Fibroblast of peridontal ligament (primary cell): Measurements from ENCODE around the gene ALDOA.

Source experiments
- DNase-seq: peaks from one replicate; pipeline ENCODE4 v3.0.0-alpha.2; 2010; ENCODE audit errors: extremely low read depth

ALDOA gene

DNA sequence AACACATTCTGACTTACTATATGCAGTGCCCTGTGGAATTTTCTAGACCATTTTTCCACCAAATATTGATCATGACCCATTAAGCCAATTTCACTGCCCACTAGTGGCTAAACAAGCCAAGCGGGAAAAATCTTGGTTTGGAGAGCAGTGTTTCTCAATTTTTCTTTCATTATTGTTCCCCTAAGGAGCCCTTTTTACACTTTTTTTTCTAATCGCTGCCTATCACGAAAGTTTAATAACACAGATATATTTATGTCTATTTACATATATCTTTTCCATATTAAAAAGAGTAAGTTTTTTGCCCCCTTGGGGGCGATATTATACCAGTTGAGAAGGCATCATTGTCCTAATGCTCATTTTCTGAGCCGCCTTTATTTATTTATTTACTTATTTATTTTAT is 23.7 kb upstream of the ALDOA start:
- peak; percentile 67 for DNase-seq

- no peak for DNase-seq
Observed at GRCh38 chr16:30046178-30046577, 19.4 kb upstream of the ALDOA start.

GRCh38 chr16:30046588-30046987 is 19.0 kb upstream of the ALDOA start:
- no peak for DNase-seq

DNA sequence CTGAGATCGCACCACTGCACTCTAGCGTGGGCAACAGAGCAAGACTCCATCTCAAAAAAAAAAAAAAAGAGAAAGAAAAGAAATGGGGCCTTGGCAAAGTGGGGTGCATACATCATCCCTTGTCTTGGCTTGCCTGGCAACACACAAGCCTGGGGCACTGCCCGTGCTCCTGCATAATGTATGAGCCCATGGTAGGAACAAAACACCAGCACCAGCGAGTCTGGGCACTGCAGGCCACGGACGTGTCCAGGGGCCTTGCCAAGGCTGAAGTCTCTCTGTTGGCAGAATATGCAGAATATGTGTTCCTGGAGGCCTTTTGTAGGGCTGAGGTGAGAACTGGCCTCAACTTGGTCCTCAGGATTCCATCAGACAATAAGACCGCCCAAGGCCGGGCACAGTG is 15.7 kb upstream of the ALDOA start:
- no peak for DNase-seq

DNA sequence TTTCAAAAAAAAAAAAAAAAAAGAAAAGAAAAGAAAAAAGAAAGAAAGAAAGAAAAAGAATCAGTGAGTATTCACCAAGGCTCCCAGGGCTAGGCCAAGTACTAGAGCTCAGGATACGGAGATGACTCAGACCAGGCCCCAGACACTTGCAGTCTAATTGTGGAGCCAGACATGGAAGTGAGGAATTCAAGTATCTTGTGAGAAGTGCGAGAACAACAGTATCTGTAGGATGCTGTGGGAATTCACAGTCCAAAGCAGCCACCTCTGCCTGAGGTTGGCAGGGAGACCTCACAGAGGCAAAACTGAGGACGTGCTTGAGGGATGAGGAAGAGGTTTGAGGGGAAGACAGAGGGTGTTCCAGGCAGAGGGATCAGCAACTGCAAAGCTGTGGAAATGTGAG is 14.0 kb upstream of the ALDOA start:
- DNase-seq, result peak; percentile 37

DNA sequence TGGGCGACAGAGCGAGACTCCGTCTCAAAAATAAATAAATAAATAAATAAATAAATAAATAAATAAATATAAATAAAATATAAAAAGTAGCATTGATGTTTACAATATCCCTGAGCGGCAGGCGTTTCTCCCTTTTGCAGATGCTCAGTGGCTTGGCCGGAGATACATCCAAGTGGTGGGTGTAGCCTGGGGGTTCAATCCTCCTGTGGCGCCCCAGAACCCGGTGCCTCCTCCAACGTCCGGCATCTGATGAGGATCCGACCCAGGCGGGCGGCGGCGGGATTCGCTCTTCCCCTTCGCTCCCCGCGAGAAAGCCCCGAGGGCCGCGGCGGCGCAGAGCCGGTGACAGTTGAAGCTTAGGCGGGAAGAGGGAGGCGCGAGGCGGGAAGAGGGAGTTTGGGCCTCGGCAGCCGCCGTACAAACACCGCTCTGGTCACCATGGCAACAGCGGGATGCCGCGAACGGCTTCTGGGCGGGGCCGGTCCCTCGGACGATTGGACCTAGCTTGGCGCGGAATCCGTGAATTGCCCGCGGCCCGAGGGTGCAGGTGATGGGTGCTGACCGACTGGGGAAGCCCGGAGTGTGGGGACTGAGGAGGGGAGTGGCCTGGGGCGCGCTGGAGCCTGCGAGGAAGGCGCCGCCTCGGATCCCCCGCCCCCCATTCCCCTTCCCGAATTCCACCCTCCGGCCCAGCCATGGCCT is 12.7 kb upstream of the ALDOA start:
- peak; percentile 86 for DNase-seq

GRCh38 chr16:30053376-30054015 is 12.1 kb upstream of the ALDOA start:
- DNase-seq, result no peak

DNA sequence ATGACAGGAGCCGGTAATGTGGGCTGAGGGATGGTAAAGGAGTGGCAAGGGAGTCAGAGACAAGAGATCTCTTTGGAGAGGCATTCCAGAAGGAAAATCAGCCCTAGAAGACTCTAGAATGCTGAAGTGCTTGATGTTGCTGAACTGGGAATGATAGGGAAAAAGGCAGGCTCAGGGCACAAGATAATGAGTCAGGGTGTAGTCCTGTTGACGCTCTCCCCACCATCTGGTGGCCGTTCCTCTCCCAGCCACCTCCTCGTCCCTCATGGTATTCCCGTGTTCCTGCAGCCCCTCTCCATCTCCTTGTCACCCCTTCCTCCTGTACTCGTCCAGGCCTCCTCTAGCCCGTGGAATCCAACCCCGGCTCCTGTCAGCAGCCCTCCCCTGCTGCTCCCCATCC is 11.1 kb upstream of the ALDOA start:
- DNase-seq, result no peak

DNA sequence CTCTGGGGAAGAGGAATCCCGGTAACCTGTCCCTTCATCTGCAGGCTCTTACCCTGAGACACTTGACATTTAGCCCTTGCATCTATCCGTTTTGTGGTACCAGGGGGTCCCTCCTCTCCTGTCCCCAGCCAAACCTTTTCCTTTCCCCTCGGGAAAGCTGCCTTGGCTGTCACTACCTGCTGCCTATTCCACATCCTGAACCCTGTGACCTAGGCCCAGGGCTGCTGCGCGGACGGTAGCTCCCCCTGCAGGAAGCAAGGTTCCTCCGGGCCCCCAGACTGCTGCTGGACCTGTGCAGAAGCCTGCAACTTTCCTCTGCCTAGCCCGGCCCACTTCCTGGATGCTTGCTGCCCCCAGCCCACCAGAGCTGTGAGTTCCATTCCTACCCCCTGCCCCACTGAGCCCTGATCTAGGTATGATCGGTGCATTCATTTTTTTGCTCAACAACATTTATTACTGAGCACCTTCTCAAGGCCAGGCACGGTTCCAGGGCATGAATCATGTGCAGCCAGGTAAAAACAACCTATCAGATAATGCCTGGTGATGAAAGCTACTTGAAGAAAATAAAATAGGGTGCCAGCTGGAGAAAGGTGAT is 10.5 kb upstream of the ALDOA start:
- DNase-seq, result no peak

GRCh38 chr16:30060346-30060745 is 5.2 kb upstream of the ALDOA start:
- no peak for DNase-seq

DNA sequence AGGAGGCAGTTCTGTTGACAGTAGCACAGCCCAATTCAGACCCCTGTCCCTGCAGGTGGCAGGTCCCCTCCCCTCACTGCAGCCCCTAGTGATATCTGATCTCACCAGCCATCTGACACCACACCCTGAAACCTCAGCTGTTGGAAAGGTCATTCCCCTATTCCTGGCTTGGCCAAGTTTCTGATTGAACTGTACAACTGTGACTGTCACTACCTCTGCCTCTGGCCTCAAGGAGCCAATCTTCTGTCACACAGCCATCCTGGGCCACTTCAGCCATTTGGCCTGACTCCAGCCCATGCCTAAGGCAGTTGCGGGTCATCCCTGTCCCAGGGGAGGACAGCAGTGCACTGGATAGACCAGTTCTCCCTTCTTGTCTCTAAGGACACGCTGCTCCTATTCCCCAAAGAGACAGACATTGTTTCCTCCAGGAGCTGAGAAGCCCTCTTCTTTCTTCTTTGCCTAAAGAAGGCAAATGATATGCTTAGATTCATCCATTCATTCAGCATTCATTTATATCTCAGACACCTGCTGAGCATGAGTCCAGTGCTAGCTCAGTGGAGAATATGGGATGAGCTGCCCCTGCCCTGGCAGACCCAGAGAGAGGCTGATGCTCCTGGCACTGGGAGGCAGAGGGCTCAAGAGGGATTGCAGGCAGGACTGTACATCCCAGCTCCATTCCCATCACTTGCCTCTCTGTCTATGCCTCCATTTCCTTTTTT is 4.6 kb upstream of the ALDOA start:
- no peak for DNase-seq

GRCh38 chr16:30063278-30063892 is 2.2 kb upstream of the ALDOA start:
- no peak for DNase-seq

DNA sequence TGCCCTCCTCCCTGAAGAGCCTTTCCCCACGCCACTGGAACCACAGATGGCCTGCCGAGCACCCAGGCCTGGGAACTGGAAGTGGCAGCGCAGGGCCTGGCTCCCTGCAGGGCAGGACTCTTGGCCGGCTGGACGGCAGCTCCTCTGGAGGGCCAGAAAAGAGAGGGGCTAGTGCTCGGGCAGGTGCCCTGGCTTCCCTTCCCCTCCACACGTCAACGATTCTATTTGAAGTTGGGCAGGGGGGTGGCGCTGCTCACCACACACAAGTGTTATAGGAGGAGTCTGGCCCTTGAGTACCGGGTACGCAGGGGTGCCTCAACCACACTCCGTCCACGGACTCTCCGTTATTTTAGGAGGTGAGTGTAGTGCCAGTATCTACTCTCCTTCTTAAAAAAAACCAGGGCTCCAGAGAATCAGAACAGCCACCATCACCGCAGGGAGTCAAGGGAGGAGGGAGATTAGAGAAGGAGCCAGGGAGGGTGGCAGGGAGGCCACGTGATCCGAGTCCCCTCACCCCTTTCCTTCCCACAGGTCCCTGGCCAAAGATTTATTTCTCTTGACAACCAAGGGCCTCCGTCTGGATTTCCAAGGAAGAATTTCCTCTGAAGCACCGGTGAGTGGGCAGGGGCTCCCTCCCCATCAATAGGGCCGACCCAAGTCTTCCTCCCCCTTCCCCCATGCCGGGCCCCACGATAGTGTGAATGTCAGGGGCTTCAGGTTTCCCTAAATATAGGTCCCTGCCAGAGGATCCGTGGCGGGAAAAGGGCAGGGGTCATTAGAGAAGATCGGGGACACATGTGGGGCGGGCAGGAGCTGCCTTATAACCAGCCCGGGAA is 1.4 kb upstream of the ALDOA start:
- peak; percentile 49 for DNase-seq

GRCh38 chr16:30064729-30065101 is 845 bp upstream of the ALDOA start:
- no peak for DNase-seq

DNA sequence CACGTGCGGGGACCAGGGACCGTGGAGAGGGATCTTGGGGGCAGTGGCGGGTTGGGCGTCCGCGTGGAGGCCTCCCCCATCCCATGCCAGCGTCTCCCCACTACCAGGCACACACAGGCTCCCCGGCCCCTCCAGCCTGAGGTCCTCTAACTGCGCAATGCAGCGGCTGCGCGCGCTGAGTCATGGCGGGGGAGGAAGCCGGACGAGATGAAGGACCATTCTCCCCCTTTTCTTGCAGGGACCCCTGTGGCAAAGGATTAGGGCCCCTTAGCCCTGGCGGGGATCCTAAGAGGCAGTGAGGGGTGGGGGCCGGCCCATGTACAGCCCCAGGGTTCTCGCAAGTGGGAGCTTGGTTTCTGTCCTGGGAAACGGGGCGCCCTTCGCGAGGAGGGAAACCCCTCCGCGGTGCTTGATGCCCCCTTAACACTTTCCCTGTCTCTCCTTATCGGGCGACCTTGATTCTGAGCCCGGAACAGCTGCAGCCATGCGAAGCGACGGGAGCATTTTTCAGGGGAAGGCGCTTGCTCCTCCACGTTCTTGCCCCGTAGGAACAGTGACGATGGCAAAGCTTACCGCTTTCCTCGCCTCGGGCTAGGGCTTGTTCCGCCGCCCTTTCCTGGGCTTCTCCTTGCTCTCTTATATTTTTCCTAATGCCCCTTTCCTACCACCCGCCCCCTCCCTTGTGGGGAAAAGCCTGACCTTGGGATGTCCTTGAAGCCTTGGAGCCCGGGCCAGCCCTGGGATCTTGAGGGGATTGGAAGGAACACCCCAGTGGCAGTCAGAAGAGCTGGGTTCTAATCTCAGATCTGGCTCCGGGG is 592 bp downstream of the ALDOA start:
- DNase-seq, result peak; percentile 58

- DNase-seq, result no peak
Observed at GRCh38 chr16:30066761-30067583, 1.4 kb downstream of the ALDOA start.

DNA sequence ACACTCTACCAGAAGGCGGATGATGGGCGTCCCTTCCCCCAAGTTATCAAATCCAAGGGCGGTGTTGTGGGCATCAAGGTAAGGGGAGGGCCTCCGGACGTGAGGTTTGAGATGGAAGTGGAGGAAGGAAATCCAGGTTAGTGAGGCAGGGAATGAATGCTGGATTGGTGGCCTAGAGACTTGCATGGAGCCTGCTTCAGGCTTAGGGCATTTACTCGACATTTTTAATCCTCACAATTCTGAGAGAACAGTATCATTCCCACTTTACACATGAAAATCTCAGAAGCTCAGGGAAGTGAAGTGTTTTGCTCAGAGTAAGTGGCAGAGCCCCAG is 2.0 kb downstream of the ALDOA start:
- DNase-seq, result no peak

DNA sequence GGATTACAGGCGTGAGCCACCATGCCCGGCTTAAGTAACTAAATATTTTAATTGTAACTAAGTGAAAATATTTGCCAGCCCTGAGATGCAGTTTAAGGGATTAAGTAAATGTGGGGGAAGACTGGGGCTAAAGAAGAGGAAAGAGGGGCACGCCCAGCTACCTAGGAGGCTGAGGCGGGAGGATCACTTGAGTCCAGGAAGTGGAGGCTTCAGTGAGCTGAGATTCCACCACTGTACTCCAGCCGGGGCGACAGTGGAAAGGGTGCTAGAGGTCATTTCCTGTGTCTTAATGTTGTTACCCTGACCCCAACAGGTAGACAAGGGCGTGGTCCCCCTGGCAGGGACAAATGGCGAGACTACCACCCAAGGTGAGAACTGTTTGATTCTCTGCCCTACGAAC is 2.8 kb downstream of the ALDOA start:
- no peak for DNase-seq

DNA sequence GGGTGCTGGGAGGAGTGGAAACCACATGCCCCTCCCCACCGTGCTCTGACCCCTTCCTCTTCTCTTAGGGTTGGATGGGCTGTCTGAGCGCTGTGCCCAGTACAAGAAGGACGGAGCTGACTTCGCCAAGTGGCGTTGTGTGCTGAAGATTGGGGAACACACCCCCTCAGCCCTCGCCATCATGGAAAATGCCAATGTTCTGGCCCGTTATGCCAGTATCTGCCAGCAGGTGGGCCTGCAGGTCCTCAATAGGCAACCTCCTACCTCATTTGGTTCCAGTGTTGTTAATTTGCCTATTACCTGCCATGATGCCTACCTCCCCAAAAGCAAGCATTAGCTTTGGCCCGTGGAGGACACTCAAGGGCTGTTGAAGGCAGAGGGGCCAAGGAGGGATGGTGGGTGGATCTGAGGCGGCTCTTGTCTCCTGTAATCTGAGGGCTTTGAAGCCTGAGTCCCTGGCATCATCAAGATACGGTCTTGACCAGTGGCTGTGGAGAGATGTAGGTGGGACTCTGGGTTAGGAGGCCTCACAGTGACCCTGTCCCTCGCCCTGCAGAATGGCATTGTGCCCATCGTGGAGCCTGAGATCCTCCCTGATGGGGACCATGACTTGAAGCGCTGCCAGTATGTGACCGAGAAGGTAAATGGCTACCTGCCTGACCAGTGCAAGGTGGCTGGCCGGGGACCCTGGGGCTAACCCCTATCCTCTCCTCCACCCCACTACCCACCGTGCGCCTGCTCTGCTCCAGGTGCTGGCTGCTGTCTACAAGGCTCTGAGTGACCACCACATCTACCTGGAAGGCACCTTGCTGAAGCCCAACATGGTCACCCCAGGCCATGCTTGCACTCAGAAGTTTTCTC is 3.4 kb downstream of the ALDOA start:
- no peak for DNase-seq
